K562 (cell line): Measurements from ENCODE around the gene CALML6. TPM values are rescaled to one million over a fixed set of nuclear protein-coding genes. Genes with fewer than 3 reads are reported as not detected.

Source experiments
- BDP1 ChIP-seq: IDR thresholded peaks from 3 replicates; pipeline ENCODE4 v1.6.1; 2011; ENCODE audit not compliant: insufficient read length, insufficient read depth
- CREBBP ChIP-seq: IDR thresholded peaks from one replicate; pipeline ENCODE4 v1.6.1; 2012; ENCODE audit warnings: low read depth, mild to moderate bottlenecking, control low read depth, inconsistent platforms, low read length
- GATAD2A ChIP-seq: fragments of 450-650 bp; IDR thresholded peaks from 2 replicates; pipeline ENCODE4 v1.6.1; 2017
- HCFC1 ChIP-seq: IDR thresholded peaks from 2 replicates; pipeline ENCODE4 v1.6.1; 2012; ENCODE audit warnings: low read depth, low read length, improper control_type of control experiment
- HMG20A ChIP-seq: fragments of 450-650 bp; formaldehyde crosslinking; conservative IDR thresholded peaks from 2 replicates; pipeline ENCODE4 v1.4.0; 2020; ENCODE audit warnings: mild to moderate bottlenecking, mixed read lengths
- ILK ChIP-seq: fragments of 450-650 bp; IDR thresholded peaks from 2 replicates; pipeline ENCODE4 v1.6.1; 2016; ENCODE audit warnings: missing genetic modification characterization, low read depth, mild to moderate bottlenecking, missing compliant biosample characterization, moderate library complexity, borderline replicate concordance
- KDM5B ChIP-seq: fragments of 200-600 bp; sonication (generic); IDR thresholded peaks from 2 replicates; pipeline ENCODE4 v1.6.1; 2012; ENCODE audit warnings: low read depth, mild to moderate bottlenecking, moderate library complexity, low read length, control low read depth, inconsistent platforms; ENCODE audit not compliant: insufficient replicate concordance
- LEF1 ChIP-seq: fragments of 450-650 bp; IDR thresholded peaks from 2 replicates; pipeline ENCODE4 v1.6.1; 2016; ENCODE audit warnings: mild to moderate bottlenecking
- MBD2 ChIP-seq: sonication (generic); IDR thresholded peaks from 2 replicates; pipeline ENCODE4 v1.6.1; 2016; ENCODE audit warnings: low read depth, borderline replicate concordance
- MTA1 ChIP-seq: fragments of 450-650 bp; IDR thresholded peaks from 2 replicates; pipeline ENCODE4 v1.6.1; 2017; ENCODE audit warnings: borderline replicate concordance
- NFE2 ChIP-seq: IDR thresholded peaks from 2 replicates; pipeline ENCODE4 v1.6.1; 2014; ENCODE audit warnings: antibody characterized with exemption, low read depth
- SP1 ChIP-seq: sonication (generic); formaldehyde crosslinking; IDR thresholded peaks from 2 replicates; pipeline ENCODE4 v1.8.1; 2022; ENCODE audit warnings: mild to moderate bottlenecking, missing genetic modification reagents
- SRSF9 ChIP-seq: fragments of 200-400 bp; formaldehyde crosslinking; IDR thresholded peaks from 2 replicates; pipeline ENCODE4 v1.6.1; 2017; ENCODE audit warnings: low read depth, low read length, borderline replicate concordance
- STAG1 ChIP-seq: sonication (generic); formaldehyde crosslinking; IDR thresholded peaks from 2 replicates; pipeline ENCODE4 v1.5.0; 2020; ENCODE audit warnings: missing genetic modification reagents, borderline replicate concordance
- ZNF274 ChIP-seq: IDR thresholded peaks from 2 replicates; pipeline ENCODE4 v1.6.1; 2011; ENCODE audit warnings: low read depth, mild to moderate bottlenecking, low read length, moderate library complexity, borderline replicate concordance
- ZNF57 ChIP-seq: fragments of 450-650 bp; formaldehyde crosslinking; IDR thresholded peaks from 2 replicates; pipeline ENCODE4 v1.4.0; 2020; ENCODE audit warnings: mild to moderate bottlenecking, moderate library complexity
- polyA plus RNA-seq, 8 experiments: library from polyadenylated mRNA; depleted of rRNA in 4 of 8; stranded (reverse) in 5 of 8; unstranded in 3 of 8; fragments of >200 nt; fragmentation: Nextera tagmentation in 2 of 8; fragmentation: Illumina TruSeq in 1 of 8; extraction: Ambion mirVana in 2 of 8; extraction: Trizol in 1 of 8; gene quantifications; 2 replicates each; pipeline versions ENCODE4 v1.2.1 to v1.2.3, GENCODE V29; 2011 to 2014; ENCODE audit warnings: inconsistent platforms in 1 of 8, missing spikeins in 1 of 8
- total RNA-seq, 7 experiments: library from RNA; depleted of rRNA in 6 of 7; stranded (reverse); fragments of >200 nt in 6 of 7; fragmentation: Illumina TruSeq in 2 of 7; extraction: Trizol in 2 of 7; gene quantifications; 2 replicates each; pipeline versions ENCODE4 v1.2.1 to v1.2.3, GENCODE V29; 2011 to 2021; ENCODE audit warnings: low replicate concordance in 1 of 7
- TF ChIP-seq, protein P1 (sequence below), 2 experiments: fragments of 450-650 bp in 1 of 2; sonication (generic) in 1 of 2; formaldehyde crosslinking in 1 of 2; IDR thresholded peaks in 1 of 2; conservative IDR thresholded peaks in 1 of 2; 2 replicates each; pipeline versions ENCODE4 v1.6.1 to v1.8.1; 2016 to 2023; ENCODE audit warnings: mild to moderate bottlenecking in 2 of 2, moderate library complexity in 2 of 2, inconsistent platforms in 1 of 2, missing genetic modification reagents in 1 of 2
- TF ChIP-seq, protein P2 (sequence below): fragments of 250-450 bp; sonication (Bioruptor Pico); IDR thresholded peaks from 2 replicates; pipeline ENCODE4 v1.4.0; 2020; ENCODE audit warnings: mild to moderate bottlenecking, moderate library complexity, borderline replicate concordance
- TF ChIP-seq, protein P3 (sequence below), 2 experiments: fragments of 450-650 bp; conservative IDR thresholded peaks; 2 replicates each; pipeline ENCODE4 v1.6.1; 2017; ENCODE audit warnings: mild to moderate bottlenecking in 2 of 2, moderate library complexity in 2 of 2

CALML6 gene
- total and polyA plus RNA-seq, 9 of the 15 experiments (the other 6 are each of a cell fraction or from before 2014, with no cell fraction given) = 0.14 TPM; not detected in 8

DNA sequence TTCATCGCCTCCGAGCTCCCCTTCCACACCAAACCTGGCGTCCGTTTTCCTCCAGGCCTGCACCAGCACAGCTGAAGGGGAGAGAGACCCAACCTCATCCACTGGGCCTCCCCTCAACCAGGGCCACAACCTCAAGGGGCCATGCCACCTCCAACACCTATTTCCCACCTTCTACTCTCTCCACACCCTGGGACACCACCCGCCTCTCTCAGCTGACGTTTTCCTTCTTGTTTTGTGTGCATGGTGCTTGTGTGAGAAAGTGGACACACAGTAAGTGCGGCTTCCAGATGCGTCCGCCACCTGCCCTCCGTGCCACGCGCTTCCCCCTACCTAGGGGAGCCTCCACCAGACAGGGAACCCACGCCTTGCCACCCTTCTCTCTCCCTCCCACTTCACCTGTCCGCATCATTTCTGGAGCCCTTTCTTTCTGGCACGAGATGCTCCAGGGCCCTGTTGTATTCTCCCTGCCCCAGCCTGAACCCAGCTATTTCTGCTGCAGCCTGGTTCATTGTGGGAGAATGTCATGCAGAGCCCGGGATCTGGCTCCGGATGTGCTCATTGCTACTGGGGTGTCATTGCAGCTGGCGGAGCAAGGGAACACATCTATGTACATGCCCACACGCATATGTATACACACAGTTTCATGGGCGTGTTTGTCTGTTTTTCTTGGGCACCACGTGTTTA, 22.8 kb upstream of the CALML6 start (continued):
- TF ChIP-seq MTA1 (no peak), ILK (tag) (no peak), ZNF57 (CRISPR knock-in tag) (no peak), BDP1 (no peak), STAG1 (no peak), HCFC1 (no peak), CREBBP (no peak), KDM5B (peak; percentile 49), HMG20A (no peak), MBD2 (no peak), SP1 (no peak), LEF1 (no peak), ZNF274 (no peak), GATAD2A (no peak), SRSF9 (no peak), NFE2 (no peak)
- TF ChIP-seq, protein P1, sequence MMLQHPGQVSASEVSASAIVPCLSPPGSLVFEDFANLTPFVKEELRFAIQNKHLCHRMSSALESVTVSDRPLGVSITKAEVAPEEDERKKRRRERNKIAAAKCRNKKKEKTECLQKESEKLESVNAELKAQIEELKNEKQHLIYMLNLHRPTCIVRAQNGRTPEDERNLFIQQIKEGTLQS (IDR thresholded peaks at IDR 0.05) = no peak
- TF ChIP-seq, protein P1 (CRISPR knock-in tag; conservative IDR thresholded peaks at IDR 0.05) = no peak
- TF ChIP-seq, protein P2, sequence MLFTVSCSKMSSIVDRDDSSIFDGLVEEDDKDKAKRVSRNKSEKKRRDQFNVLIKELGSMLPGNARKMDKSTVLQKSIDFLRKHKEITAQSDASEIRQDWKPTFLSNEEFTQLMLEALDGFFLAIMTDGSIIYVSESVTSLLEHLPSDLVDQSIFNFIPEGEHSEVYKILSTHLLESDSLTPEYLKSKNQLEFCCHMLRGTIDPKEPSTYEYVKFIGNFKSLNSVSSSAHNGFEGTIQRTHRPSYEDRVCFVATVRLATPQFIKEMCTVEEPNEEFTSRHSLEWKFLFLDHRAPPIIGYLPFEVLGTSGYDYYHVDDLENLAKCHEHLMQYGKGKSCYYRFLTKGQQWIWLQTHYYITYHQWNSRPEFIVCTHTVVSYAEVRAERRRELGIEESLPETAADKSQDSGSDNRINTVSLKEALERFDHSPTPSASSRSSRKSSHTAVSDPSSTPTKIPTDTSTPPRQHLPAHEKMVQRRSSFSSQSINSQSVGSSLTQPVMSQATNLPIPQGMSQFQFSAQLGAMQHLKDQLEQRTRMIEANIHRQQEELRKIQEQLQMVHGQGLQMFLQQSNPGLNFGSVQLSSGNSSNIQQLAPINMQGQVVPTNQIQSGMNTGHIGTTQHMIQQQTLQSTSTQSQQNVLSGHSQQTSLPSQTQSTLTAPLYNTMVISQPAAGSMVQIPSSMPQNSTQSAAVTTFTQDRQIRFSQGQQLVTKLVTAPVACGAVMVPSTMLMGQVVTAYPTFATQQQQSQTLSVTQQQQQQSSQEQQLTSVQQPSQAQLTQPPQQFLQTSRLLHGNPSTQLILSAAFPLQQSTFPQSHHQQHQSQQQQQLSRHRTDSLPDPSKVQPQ (CRISPR knock-in tag) = no peak
- TF ChIP-seq, protein P3, sequence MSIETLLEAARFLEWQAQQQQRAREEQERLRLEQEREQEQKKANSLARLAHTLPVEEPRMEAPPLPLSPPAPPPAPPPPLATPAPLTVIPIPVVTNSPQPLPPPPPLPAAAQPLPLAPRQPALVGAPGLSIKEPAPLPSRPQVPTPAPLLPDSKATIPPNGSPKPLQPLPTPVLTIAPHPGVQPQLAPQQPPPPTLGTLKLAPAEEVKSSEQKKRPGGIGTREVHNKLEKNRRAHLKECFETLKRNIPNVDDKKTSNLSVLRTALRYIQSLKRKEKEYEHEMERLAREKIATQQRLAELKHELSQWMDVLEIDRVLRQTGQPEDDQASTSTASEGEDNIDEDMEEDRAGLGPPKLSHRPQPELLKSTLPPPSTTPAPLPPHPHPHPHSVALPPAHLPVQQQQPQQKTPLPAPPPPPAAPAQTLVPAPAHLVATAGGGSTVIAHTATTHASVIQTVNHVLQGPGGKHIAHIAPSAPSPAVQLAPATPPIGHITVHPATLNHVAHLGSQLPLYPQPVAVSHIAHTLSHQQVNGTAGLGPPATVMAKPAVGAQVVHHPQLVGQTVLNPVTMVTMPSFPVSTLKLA (conservative IDR thresholded peaks at IDR 0.05) = no peak
- TF ChIP-seq, all 486 proteins: peak for 20
